Measurements from ENCODE around the gene SDK1. TPM values are rescaled to one million over a fixed set of nuclear protein-coding genes. Genes with fewer than 3 reads are reported as not detected.

SDK1 gene
- total and polyA plus RNA-seq, 2 donors = 9.8 to 15.1 TPM

GRCh38 chr7:4071370-4072058 is 770.5 kb downstream of the SDK1 start:
- H3K4me1 ChIP-seq (ENCODE audit: insufficient read depth) = no peaks in the 10 kb centered on the region
- no peak for DNase-seq (ENCODE audit: extremely low spot score)
- H3K4me3 ChIP-seq (ENCODE audit: low read depth, low read length) = no peak overlapping the region
- H3K27ac ChIP-seq (ENCODE audit: low read depth) = no peak overlapping the region
- WGBS = 80% methylated on average over 11 of the region's 11 CpGs
- H3K36me3 ChIP-seq (ENCODE audit: insufficient read depth) = no peaks in the 10 kb centered on the region

GRCh38 chr7:4072161-4072925 is 771.3 kb downstream of the SDK1 start:
- Histone ChIP-seq H3K4me3 (ENCODE audit: low read depth, low read length) (no peak overlapping the region), H3K27ac (ENCODE audit: low read depth) (no peak overlapping the region), H3K36me3 (ENCODE audit: insufficient read depth) (no peaks in the 10 kb centered on the region), H3K4me1 (ENCODE audit: insufficient read depth) (no peaks in the 10 kb centered on the region)
- WGBS = 85% methylated on average over 20 of the region's 20 CpGs
- DNase-seq (ENCODE audit: extremely low spot score) = no peak

- H3K27ac ChIP-seq (ENCODE audit: low read depth) = no peak overlapping the region
- H3K36me3 ChIP-seq (ENCODE audit: insufficient read depth) = no peaks in the 10 kb centered on the region
- no peaks in the 10 kb centered on the region for H3K4me1 ChIP-seq (ENCODE audit: insufficient read depth)
- no peak overlapping the region for H3K4me3 ChIP-seq (ENCODE audit: low read depth, low read length)
- no peak for DNase-seq (ENCODE audit: extremely low spot score)
- WGBS = 86% methylated on average over 10 of the region's 10 CpGs
Measured at GRCh38 chr7:4073052-4073451, 772.0 kb downstream of the SDK1 start.

GRCh38 chr7:4073750-4074149 is 772.7 kb downstream of the SDK1 start:
- no peak overlapping the region for H3K27ac ChIP-seq (ENCODE audit: low read depth)
- no peaks in the 10 kb centered on the region for H3K4me1 ChIP-seq (ENCODE audit: insufficient read depth)
- WGBS = 86% methylated on average over 13 of the region's 13 CpGs
- no peak overlapping the region for H3K4me3 ChIP-seq (ENCODE audit: low read depth, low read length)
- DNase-seq (ENCODE audit: extremely low spot score) = no peak
- no peaks in the 10 kb centered on the region for H3K36me3 ChIP-seq (ENCODE audit: insufficient read depth)

- Histone ChIP-seq H3K27ac (ENCODE audit: low read depth) (no peak overlapping the region), H3K4me3 (ENCODE audit: low read depth, low read length) (no peak overlapping the region), H3K4me1 (ENCODE audit: insufficient read depth) (no peaks in the 10 kb centered on the region), H3K36me3 (ENCODE audit: insufficient read depth) (no peaks in the 10 kb centered on the region)
- WGBS = 92% methylated on average over 8 of the region's 8 CpGs
- no peak for DNase-seq (ENCODE audit: extremely low spot score)
Measured at GRCh38 chr7:4074407-4074806, 773.4 kb downstream of the SDK1 start.

- Histone ChIP-seq H3K27ac (ENCODE audit: low read depth) (no peak overlapping the region), H3K4me1 (ENCODE audit: insufficient read depth) (no peaks in the 10 kb centered on the region), H3K36me3 (ENCODE audit: insufficient read depth) (no peaks in the 10 kb centered on the region), H3K4me3 (ENCODE audit: low read depth, low read length) (no peak overlapping the region)
- no peak for DNase-seq (ENCODE audit: extremely low spot score)
- 94% methylated on average over 8 of the region's 8 CpGs for WGBS
Measured at GRCh38 chr7:4074994-4075393, 773.9 kb downstream of the SDK1 start.

- H3K36me3 ChIP-seq (ENCODE audit: insufficient read depth) = no peaks in the 10 kb centered on the region
- no peak for DNase-seq (ENCODE audit: extremely low spot score)
- WGBS = 91% methylated on average over 19 of the region's 19 CpGs
Measured at GRCh38 chr7:4076701-4077294, 775.7 kb downstream of the SDK1 start.

GRCh38 chr7:4077980-4078379 is 776.9 kb downstream of the SDK1 start:
- Histone ChIP-seq H3K4me1 (ENCODE audit: insufficient read depth) (no peaks in the 10 kb centered on the region), H3K27ac (ENCODE audit: low read depth) (no peak overlapping the region), H3K36me3 (ENCODE audit: insufficient read depth) (no peaks in the 10 kb centered on the region), H3K4me3 (ENCODE audit: low read depth, low read length) (no peak overlapping the region)
- no peak for DNase-seq (ENCODE audit: extremely low spot score)
- WGBS = 98% methylated on average over 8 of the region's 8 CpGs

More at GRCh38 chr7:4076701-4077294, 775.7 kb downstream of the SDK1 start:
- Histone ChIP-seq H3K4me3 (ENCODE audit: low read depth, low read length) (no peak overlapping the region), H3K4me1 (ENCODE audit: insufficient read depth) (no peaks in the 10 kb centered on the region), H3K27ac (ENCODE audit: low read depth) (no peak overlapping the region)

- Histone ChIP-seq H3K36me3 (ENCODE audit: insufficient read depth) (no peaks in the 10 kb centered on the region), H3K4me1 (ENCODE audit: insufficient read depth) (no peaks in the 10 kb centered on the region), H3K4me3 (ENCODE audit: low read depth, low read length) (no peak overlapping the region), H3K27ac (ENCODE audit: low read depth) (no peak overlapping the region)
- DNase-seq (ENCODE audit: extremely low spot score) = no peak
- 83% methylated on average over 13 of the region's 13 CpGs for WGBS
Measured at GRCh38 chr7:4078580-4078979, 777.5 kb downstream of the SDK1 start.

GRCh38 chr7:4079366-4079765 is 778.3 kb downstream of the SDK1 start:
- Histone ChIP-seq H3K36me3 (ENCODE audit: insufficient read depth) (no peaks in the 10 kb centered on the region), H3K4me1 (ENCODE audit: insufficient read depth) (no peaks in the 10 kb centered on the region), H3K4me3 (ENCODE audit: low read depth, low read length) (no peak overlapping the region), H3K27ac (ENCODE audit: low read depth) (no peak overlapping the region)
- no peak for DNase-seq (ENCODE audit: extremely low spot score)
- WGBS = 95% methylated on average over 11 of the region's 11 CpGs

- 64% methylated on average over 13 of the region's 13 CpGs for WGBS
- DNase-seq (ENCODE audit: extremely low spot score) = no peak
- H3K36me3 ChIP-seq (ENCODE audit: insufficient read depth) = no peaks in the 10 kb centered on the region
- H3K27ac ChIP-seq (ENCODE audit: low read depth) = no peak overlapping the region
- no peaks in the 10 kb centered on the region for H3K4me1 ChIP-seq (ENCODE audit: insufficient read depth)
- H3K4me3 ChIP-seq (ENCODE audit: low read depth, low read length) = no peak overlapping the region
Measured at GRCh38 chr7:4079956-4080355, 778.9 kb downstream of the SDK1 start.

- Histone ChIP-seq H3K4me1 (ENCODE audit: insufficient read depth) (no peaks in the 10 kb centered on the region), H3K36me3 (ENCODE audit: insufficient read depth) (no peaks in the 10 kb centered on the region), H3K27ac (ENCODE audit: low read depth) (no peak overlapping the region), H3K4me3 (ENCODE audit: low read depth, low read length) (no peak overlapping the region)
- DNase-seq (ENCODE audit: extremely low spot score) = no peak
- 95% methylated on average over 13 of the region's 13 CpGs for WGBS
Measured at GRCh38 chr7:4080954-4081353, 779.9 kb downstream of the SDK1 start.

GRCh38 chr7:4083513-4083912 is 782.5 kb downstream of the SDK1 start:
- WGBS = 92% methylated on average over 1 of the region's 1 CpG
- H3K36me3 ChIP-seq (ENCODE audit: insufficient read depth) = no peaks in the 10 kb centered on the region
- no peak for DNase-seq (ENCODE audit: extremely low spot score)

GRCh38 chr7:4084271-4084670 is 783.2 kb downstream of the SDK1 start:
- no peak overlapping the region for H3K27ac ChIP-seq (ENCODE audit: low read depth)

More at GRCh38 chr7:4083513-4083912, 782.5 kb downstream of the SDK1 start:
- no peak overlapping the region for H3K27ac ChIP-seq (ENCODE audit: low read depth)
- no peaks in the 10 kb centered on the region for H3K4me1 ChIP-seq (ENCODE audit: insufficient read depth)
- no peak overlapping the region for H3K4me3 ChIP-seq (ENCODE audit: low read depth, low read length)

More at GRCh38 chr7:4084271-4084670, 783.2 kb downstream of the SDK1 start:
- 86% methylated on average over 6 of the region's 6 CpGs for whole genome bisulfite sequencing
- DNase-seq (ENCODE audit: extremely low spot score) = no peak
- no peak overlapping the region for H3K4me3 ChIP-seq (ENCODE audit: low read depth, low read length)
- no peaks in the 10 kb centered on the region for H3K36me3 ChIP-seq (ENCODE audit: insufficient read depth)
- H3K4me1 ChIP-seq (ENCODE audit: insufficient read depth) = no peaks in the 10 kb centered on the region
